Hepatocyte (in vitro differentiated cells): ENCODE results near the gene SVBP. TPM values are rescaled to one million over a fixed set of nuclear protein-coding genes. Genes with fewer than 3 reads are reported as not detected.

Experiments
- DNase-seq: peaks from one replicate; pipeline ENCODE4 v3.0.0-alpha.2; 2016; ENCODE audit warnings: low spot score
- H2AFZ ChIP-seq: fragments of 200-600 bp; sonication (generic); 2 replicates; pipeline ENCODE4 v1.6.0; 2016; ENCODE audit warnings: antibody characterized with exemption, mild to moderate bottlenecking
- H3K27ac ChIP-seq: fragments of 200-600 bp; sonication (generic); 2 replicates; pipeline ENCODE4 v1.5.1; 2016; ENCODE audit warnings: mild to moderate bottlenecking
- H3K27me3 ChIP-seq: fragments of 200-600 bp; sonication (generic); 2 replicates; pipeline ENCODE4 v1.6.1; 2016
- H3K36me3 ChIP-seq: fragments of 200-600 bp; sonication (generic); replicated peaks from 2 replicates; pipeline ENCODE4 v1.5.1; 2016; ENCODE audit warnings: low read depth; ENCODE audit not compliant: insufficient read depth
- H3K4me1 ChIP-seq: fragments of 200-600 bp; sonication (generic); 2 replicates; pipeline ENCODE4 v1.5.1; 2016; ENCODE audit warnings: mild to moderate bottlenecking, moderate library complexity; ENCODE audit not compliant: insufficient read depth
- H3K4me2 ChIP-seq: fragments of 200-600 bp; sonication (generic); 2 replicates; pipeline ENCODE4 v1.6.0; 2016
- H3K4me3 ChIP-seq: fragments of 200-600 bp; sonication (generic); 2 replicates; pipeline ENCODE4 v1.5.1; 2016; ENCODE audit warnings: mild to moderate bottlenecking
- H3K79me2 ChIP-seq: fragments of 200-600 bp; sonication (generic); 2 replicates; pipeline ENCODE4 v1.6.0; 2017; ENCODE audit warnings: mild to moderate bottlenecking
- H3K9me2 ChIP-seq: fragments of 200-600 bp; sonication (generic); replicated peaks from 2 replicates; pipeline ENCODE4 v1.6.0; 2017; ENCODE audit warnings: mild to moderate bottlenecking; ENCODE audit not compliant: insufficient read depth
- H3K9me3 ChIP-seq: fragments of 200-600 bp; sonication (generic); 2 replicates; pipeline ENCODE4 v1.5.1; 2016; ENCODE audit warnings: low read depth, mild to moderate bottlenecking
- H4K20me1 ChIP-seq: fragments of 200-600 bp; sonication (generic); 2 replicates; pipeline ENCODE4 v1.6.0; 2016; ENCODE audit warnings: mild to moderate bottlenecking; ENCODE audit not compliant: insufficient read depth, poor library complexity, severe bottlenecking
- CTCF ChIP-seq: fragments of 200-600 bp; sonication (generic); IDR thresholded peaks from 2 replicates; pipeline ENCODE4 v1.5.1; 2016; ENCODE audit warnings: antibody characterized with exemption, mild to moderate bottlenecking; ENCODE audit not compliant: poor library complexity
- EZH2 ChIP-seq: fragments of 200-600 bp; sonication (generic); IDR thresholded peaks from 2 replicates; pipeline ENCODE4 v1.6.1; 2016; ENCODE audit warnings: antibody characterized with exemption, mild to moderate bottlenecking, borderline replicate concordance
- EZH2phosphoT487 ChIP-seq: fragments of 200-600 bp; sonication (generic); IDR thresholded peaks from one replicate; pipeline ENCODE4 v1.6.1; 2018; ENCODE audit warnings: antibody characterized with exemption, mild to moderate bottlenecking, low read depth, moderate library complexity; ENCODE audit not compliant: unreplicated experiment, severe bottlenecking
- WGBS: methylation state at CpG from one replicate; pipeline ENCODE4 v1.1.6; 2016; ENCODE audit warnings: low lambda C conversion rate; ENCODE audit errors: missing lambda C conversion rate; 5-methylcytosine and 5-hydroxymethylcytosine counted together
- polyA plus RNA-seq: library from polyadenylated mRNA; unstranded; fragments of >200 nt; fragmentation: Nextera tagmentation; extraction: Ambion mirVana; gene quantifications from 2 replicates; pipeline ENCODE4 v1.2.1, GENCODE V29; 2016
- total RNA-seq: library from RNA; depleted of rRNA; stranded (reverse); fragments of >200 nt; gene quantifications from 2 replicates; pipeline ENCODE4 v1.2.3, GENCODE V29; 2014

The SVBP gene
- total and polyA plus RNA-seq, 2 experiments from 2014 or later, result 49.6 to 56.8 TPM

DNA sequence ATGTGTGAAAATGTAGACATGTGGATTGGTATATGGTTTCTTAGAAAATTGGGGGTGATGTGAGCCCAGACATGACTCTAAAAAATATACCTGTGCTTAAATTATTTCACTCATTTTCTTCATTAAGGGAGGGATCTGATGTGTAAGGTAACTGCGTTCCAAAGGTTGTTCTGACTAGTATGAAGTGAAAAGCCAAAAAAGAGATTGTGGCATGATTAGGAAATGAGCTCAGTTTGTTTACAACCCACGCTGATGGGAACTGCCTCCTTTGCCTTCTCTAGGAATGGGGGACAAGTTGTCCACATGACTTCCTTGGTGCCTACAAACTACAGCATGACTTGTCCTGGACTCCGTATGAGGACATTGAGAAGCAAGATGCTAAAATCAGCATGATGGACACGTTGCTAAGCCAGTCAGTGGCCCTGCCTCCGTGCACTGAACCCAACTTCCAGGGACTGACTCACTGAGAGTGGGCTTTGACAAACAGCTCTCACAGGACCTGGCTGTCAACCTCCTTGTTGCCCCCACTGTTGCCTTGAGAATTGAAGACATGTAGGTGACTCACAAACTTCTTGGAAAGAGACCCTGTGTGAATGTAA is 42.2 kb downstream of the SVBP start:
- peaks cover 3% of the 10 kb centered on the region for H3K36me3 ChIP-seq
- peaks cover 35% of the 10 kb centered on the region for H3K79me2 ChIP-seq
- no peak overlapping the region for H2AFZ ChIP-seq
- no peaks in the 10 kb centered on the region for H3K27me3 ChIP-seq
- H3K9me2 ChIP-seq, result no peaks in the 10 kb centered on the region
- H3K27ac ChIP-seq, result no peak overlapping the region
- H3K9me3 ChIP-seq, result no peaks in the 10 kb centered on the region
- H4K20me1 ChIP-seq, result peaks cover 5% of the 10 kb centered on the region
- no peak for DNase-seq
- 93% methylated on average over 5 of the region's 5 CpGs for WGBS
- H3K4me2 ChIP-seq, result no peak overlapping the region
- TF ChIP-seq EZH2phosphoT487, result no peak
- TF ChIP-seq CTCF, result no peak
- TF ChIP-seq EZH2, result no peak
- H3K4me1 ChIP-seq, result no peaks in the 10 kb centered on the region
- no peak overlapping the region for H3K4me3 ChIP-seq

DNA sequence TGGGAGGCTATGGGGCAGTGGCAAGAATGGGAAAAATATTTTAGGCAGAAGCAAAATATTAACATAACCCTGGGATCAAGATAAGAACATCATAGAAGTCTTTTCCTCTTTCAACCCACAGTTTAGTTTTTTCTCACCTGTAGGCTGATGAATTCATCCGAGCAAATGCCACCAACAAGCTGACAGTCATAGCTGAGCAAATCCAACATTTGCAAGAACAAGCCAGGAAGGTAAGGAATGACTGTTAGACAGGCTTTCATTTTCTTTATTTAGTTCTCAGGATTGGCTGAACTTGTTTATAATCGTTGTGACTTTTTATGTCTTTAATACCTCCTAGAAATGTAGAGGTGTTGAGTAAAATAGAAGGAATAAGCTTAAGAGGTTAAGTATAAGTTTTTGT is 43.8 kb downstream of the SVBP start:
- TF ChIP-seq CTCF, result no peak
- TF ChIP-seq EZH2phosphoT487, result no peak
- no peak for TF ChIP-seq EZH2
- no peak overlapping the region for H3K4me3 ChIP-seq
- WGBS, result 77% methylated on average over 2 of the region's 2 CpGs
- H3K9me2 ChIP-seq, result no peaks in the 10 kb centered on the region
- DNase-seq, result no peak
- H4K20me1 ChIP-seq, result peaks cover 5% of the 10 kb centered on the region
- peaks cover 49% of the 10 kb centered on the region for H3K79me2 ChIP-seq
- H3K4me2 ChIP-seq, result no peak overlapping the region
- peaks cover 3% of the 10 kb centered on the region for H3K36me3 ChIP-seq
- no peaks in the 10 kb centered on the region for H3K27me3 ChIP-seq
- H3K4me1 ChIP-seq, result peaks cover 3% of the 10 kb centered on the region
- no peaks in the 10 kb centered on the region for H3K9me3 ChIP-seq
- no peak overlapping the region for H3K27ac ChIP-seq
- no peak overlapping the region for H2AFZ ChIP-seq

DNA sequence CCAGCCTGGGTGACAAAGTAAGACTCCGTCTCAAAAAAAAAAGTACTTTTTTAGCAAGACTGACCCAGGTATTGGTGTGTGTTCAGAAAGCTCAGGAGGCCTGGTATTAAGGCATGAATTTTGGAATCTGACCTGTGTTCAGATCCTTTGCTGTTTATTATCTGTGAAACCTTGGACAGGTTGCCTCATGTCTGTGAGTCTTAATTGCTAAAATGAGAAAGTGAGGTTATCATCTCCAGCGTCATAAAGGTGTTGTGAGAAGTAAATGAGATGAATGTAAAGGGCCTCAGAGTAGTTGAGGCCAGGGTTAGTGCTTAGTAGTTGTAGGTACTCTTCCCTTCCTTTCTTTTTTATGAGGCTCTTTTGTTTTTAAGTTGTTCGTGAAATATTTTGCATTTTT is 47.4 kb downstream of the SVBP start:
- Histone ChIP-seq H3K79me2 (peaks cover 66% of the 10 kb centered on the region), H3K9me2 (no peaks in the 10 kb centered on the region), H4K20me1 (peaks cover 7% of the 10 kb centered on the region), H3K27me3 (no peaks in the 10 kb centered on the region), H2AFZ (no peak overlapping the region), H3K27ac (no peak overlapping the region), H3K4me2 (no peak overlapping the region), H3K4me1 (peaks cover 10% of the 10 kb centered on the region), H3K9me3 (no peaks in the 10 kb centered on the region), H3K4me3 (no peak overlapping the region), H3K36me3 (peaks cover 3% of the 10 kb centered on the region)
- 88% methylated on average over 3 of the region's 3 CpGs for WGBS
- no peak for DNase-seq
- TF ChIP-seq EZH2 (no peak), CTCF (no peak), EZH2phosphoT487 (no peak)

- Histone ChIP-seq H3K9me3 (no peaks in the 10 kb centered on the region), H3K79me2 (peaks cover 83% of the 10 kb centered on the region), H3K4me3 (peak overlapping the region; percentile 31), H3K27me3 (no peaks in the 10 kb centered on the region), H3K27ac (peak overlapping the region; percentile 78), H4K20me1 (peaks cover 11% of the 10 kb centered on the region), H3K4me1 (peaks cover 10% of the 10 kb centered on the region), H2AFZ (peak overlapping the region; percentile 14), H3K4me2 (peak overlapping the region; percentile 79), H3K36me3 (no peaks in the 10 kb centered on the region), H3K9me2 (no peaks in the 10 kb centered on the region)
- 75% methylated on average over 2 of the region's 2 CpGs for WGBS
- TF ChIP-seq EZH2phosphoT487 (no peak), CTCF (no peak), EZH2 (no peak)
- DNase-seq, result no peak
These were observed 49.0 kb downstream of the SVBP start for GRCh38 chr1:42768172-42768571.
